Adrenal gland (tissue), 12 donors: ENCODE data around the gene MAN1A1. TPM values are rescaled to one million over a fixed set of nuclear protein-coding genes. Genes with fewer than 3 reads are reported as not detected.

Source experiments
- DNase-seq, 7 donors: peaks; one replicate each; pipeline ENCODE4 v3.0.0-alpha.2; 2019 to 2020
- H3K27ac ChIP-seq, 5 donors: fragments of 200-600 bp; sonication (generic) in 4 of 5; 1 replicate in 3 of 5; 2 replicates in 2 of 5; pipeline versions ENCODE4 v1.5.1 to v1.8.0; 2016 to 2020; ENCODE audit warnings: mild to moderate bottlenecking in 1 of 5
- H3K27me3 ChIP-seq: fragments of 200-600 bp; 2 replicates; pipeline ENCODE4 v1.8.0; 2021
- H3K36me3 ChIP-seq, 2 donors: fragments of 200-600 bp; replicated peaks in 1 of 2; 1 replicate in 1 of 2; 2 replicates in 1 of 2; pipeline versions ENCODE4 v1.5.1 to v1.8.0; 2018 to 2022
- H3K4me1 ChIP-seq, 2 donors: fragments of 200-600 bp; replicated peaks in 1 of 2; 1 replicate in 1 of 2; 2 replicates in 1 of 2; pipeline versions ENCODE4 v1.5.1 to v1.8.0; 2018 to 2021
- H3K4me3 ChIP-seq, 4 donors: fragments of 200-600 bp; sonication (generic) in 3 of 4; one replicate each; pipeline ENCODE4 v1.5.1; 2016 to 2018
- H3K9me3 ChIP-seq, 3 donors: fragments of 200-600 bp; sonication (generic) in 1 of 3; replicated peaks in 1 of 3; 1 replicate in 2 of 3; 2 replicates in 1 of 3; pipeline versions ENCODE4 v1.5.1 to v1.8.0; 2016 to 2021
- POLR2A ChIP-seq, 2 donors: fragments of 450-650 bp; IDR thresholded peaks; one replicate each; pipeline ENCODE4 v1.6.1; 2017; ENCODE audit warnings: antibody characterized with exemption in 2 of 2, mild to moderate bottlenecking in 2 of 2, moderate library complexity in 1 of 2
- WGBS, 4 donors: extraction: QIAGEN DNeasy Blood & Tissue Kit in 2 of 4; methylation state at CpG; one replicate each; pipeline versions ENCODE4 v1.1.5 to v1.1.7; 2013 to 2017; 5-methylcytosine and 5-hydroxymethylcytosine counted together
- intact Hi-C, 2 donors: fragments of 100-400 bp; cut with DNase I; formaldehyde crosslinking; loops; one replicate each; pipeline versions ENCODE4 v1.14.1 to v1.15.0; 2022 to 2023
- polyA plus RNA-seq, 3 donors: library from polyadenylated mRNA; stranded (reverse); fragments of 200-250 nt in 2 of 3; fragments of 350-450 nt in 1 of 3; fragmentation: Illumina TruSeq in 1 of 3; extraction: RNeasy Lipid Tissue Mini Kit (QIAGEN cat#74804) in 1 of 3; gene quantifications; one replicate each; pipeline ENCODE4 v1.2.3, GENCODE V29; 2013 to 2014
- total RNA-seq, 9 donors: library from RNA; depleted of rRNA in 4 of 9; stranded (reverse); fragments of >200 nt in 4 of 9; fragments of 120-200 nt in 1 of 9; fragmentation: NEBNext Ultra II Directional in 1 of 9; extraction: Animal tissue kit (Norgen Biotek cat#: 25700) in 1 of 9; gene quantifications; one replicate each; pipeline versions ENCODE4 v1.1.0 to v1.2.4, GENCODE V29; 2013 to 2023
- TF ChIP-seq, protein P1 (sequence below), 6 experiments: fragments of 450-650 bp in 4 of 6; fragments of 200-600 bp in 2 of 6; sonication (generic) in 1 of 6; IDR thresholded peaks; 1 replicate in 5 of 6; 2 replicates in 1 of 6; pipeline versions ENCODE4 v1.5.1 to v1.8.0; 2016 to 2021; ENCODE audit warnings: antibody characterized with exemption in 6 of 6, mild to moderate bottlenecking in 2 of 6, moderate library complexity in 1 of 6
- donor health status: healthy with polysubstance abuse.
- donor health status: Bipolar disorder and iron deficiency.
- donor health status: DM: yes; HTN: yes; CAD: no.
- donor health status: DM: no; HTN: no; CAD: no.
- donor health status: DM: no; HTN: no; CAD: no.
- donor health status: DM: yes; HTN: yes; CAD: no.

MAN1A1 gene
- total and polyA plus RNA-seq, 12 donors, result 11.1 to 178 (median 108) TPM

- intact Hi-C loops, result no loop called here
- no peak for DNase-seq
- H3K36me3 ChIP-seq, result peaks cover 0 to 34% of the 10 kb centered on the region in 2 donors
- H3K4me3 ChIP-seq, result no peak overlapping the region
- no peak overlapping the region for H3K27ac ChIP-seq
- TF ChIP-seq, protein P1, sequence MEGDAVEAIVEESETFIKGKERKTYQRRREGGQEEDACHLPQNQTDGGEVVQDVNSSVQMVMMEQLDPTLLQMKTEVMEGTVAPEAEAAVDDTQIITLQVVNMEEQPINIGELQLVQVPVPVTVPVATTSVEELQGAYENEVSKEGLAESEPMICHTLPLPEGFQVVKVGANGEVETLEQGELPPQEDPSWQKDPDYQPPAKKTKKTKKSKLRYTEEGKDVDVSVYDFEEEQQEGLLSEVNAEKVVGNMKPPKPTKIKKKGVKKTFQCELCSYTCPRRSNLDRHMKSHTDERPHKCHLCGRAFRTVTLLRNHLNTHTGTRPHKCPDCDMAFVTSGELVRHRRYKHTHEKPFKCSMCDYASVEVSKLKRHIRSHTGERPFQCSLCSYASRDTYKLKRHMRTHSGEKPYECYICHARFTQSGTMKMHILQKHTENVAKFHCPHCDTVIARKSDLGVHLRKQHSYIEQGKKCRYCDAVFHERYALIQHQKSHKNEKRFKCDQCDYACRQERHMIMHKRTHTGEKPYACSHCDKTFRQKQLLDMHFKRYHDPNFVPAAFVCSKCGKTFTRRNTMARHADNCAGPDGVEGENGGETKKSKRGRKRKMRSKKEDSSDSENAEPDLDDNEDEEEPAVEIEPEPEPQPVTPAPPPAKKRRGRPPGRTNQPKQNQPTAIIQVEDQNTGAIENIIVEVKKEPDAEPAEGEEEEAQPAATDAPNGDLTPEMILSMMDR (IDR thresholded peaks at IDR 0.05), result no peak
- TF ChIP-seq POLR2A (IDR thresholded peaks at IDR 0.05), result no peak
- H3K9me3 ChIP-seq, result no peaks in the 10 kb centered on the region
- H3K4me1 ChIP-seq, result peaks cover 0 to 5% of the 10 kb centered on the region in 2 donors
- no peaks in the 10 kb centered on the region for H3K27me3 ChIP-seq
- 88 to 100% (median 97%) methylated on average over 1 of the region's 1 CpG for WGBS, 4 donors
Measured at GRCh38 chr6:119201480-119201879, 148.1 kb downstream of the MAN1A1 start.

DNA sequence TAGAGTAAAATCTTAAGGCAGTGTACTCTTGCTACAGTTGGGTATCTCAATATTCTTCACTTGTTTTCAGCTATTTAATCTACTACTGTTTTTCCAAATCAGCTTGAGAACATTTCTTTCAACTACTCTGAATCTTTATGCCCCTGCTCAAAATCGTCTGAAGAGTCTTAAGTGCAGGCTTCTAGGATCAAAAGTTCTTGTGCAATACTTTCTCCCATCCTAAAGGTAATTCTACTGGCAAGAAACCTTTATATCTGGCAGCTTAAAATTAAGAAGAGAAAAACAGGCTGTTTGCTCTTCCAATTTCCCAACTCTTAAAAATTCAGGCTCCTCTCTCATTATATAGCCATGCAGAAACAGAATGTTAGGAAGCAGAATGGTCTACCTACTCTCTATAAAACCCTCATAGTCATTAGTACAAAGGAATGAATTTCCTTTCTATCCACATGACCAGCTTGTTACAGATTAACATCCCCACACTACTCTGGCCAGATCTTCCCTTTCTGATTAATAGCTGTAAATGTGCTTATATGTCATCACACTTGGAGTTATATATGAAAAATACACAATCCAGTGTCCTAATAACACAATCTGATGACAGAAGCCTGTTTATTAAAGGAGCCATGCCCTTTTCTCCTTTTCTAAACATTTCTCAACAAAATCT, 148.9 kb downstream of the MAN1A1 start:
- Histone ChIP-seq H3K27ac (no peak overlapping the region), H3K36me3 (peaks cover 0 to 37% of the 10 kb centered on the region in 2 donors), H3K4me3 (no peak overlapping the region), H3K27me3 (no peaks in the 10 kb centered on the region), H3K9me3 (no peaks in the 10 kb centered on the region), H3K4me1 (peaks cover 0 to 5% of the 10 kb centered on the region in 2 donors)
- intact Hi-C loops, result no loop called here
- TF ChIP-seq POLR2A (IDR thresholded peaks at IDR 0.05), result no peak
- TF ChIP-seq, protein P1 (IDR thresholded peaks at IDR 0.05), result no peak
- 79 to 90% (median 81%) methylated on average over 1 of the region's 1 CpG for WGBS, 4 donors
- no peak for DNase-seq

GRCh38 chr6:119197271-119197670, 152.3 kb downstream of the MAN1A1 start:
- H3K36me3 ChIP-seq, result peaks cover 0 to 18% of the 10 kb centered on the region in 2 donors
- TF ChIP-seq POLR2A (IDR thresholded peaks at IDR 0.05), result no peak
- TF ChIP-seq, protein P1 (IDR thresholded peaks at IDR 0.05), result no peak
- H3K9me3 ChIP-seq, result no peaks in the 10 kb centered on the region
- DNase-seq, result no peak
- no peak overlapping the region for H3K27ac ChIP-seq
- H3K4me1 ChIP-seq, result peaks cover 0 to 5% of the 10 kb centered on the region in 2 donors
- 96 to 99% (median 97%) methylated on average over 5 of the region's 5 CpGs for WGBS, 4 donors
- no peaks in the 10 kb centered on the region for H3K27me3 ChIP-seq
- intact Hi-C loops, result no loop called here
- H3K4me3 ChIP-seq, result no peak overlapping the region

DNA sequence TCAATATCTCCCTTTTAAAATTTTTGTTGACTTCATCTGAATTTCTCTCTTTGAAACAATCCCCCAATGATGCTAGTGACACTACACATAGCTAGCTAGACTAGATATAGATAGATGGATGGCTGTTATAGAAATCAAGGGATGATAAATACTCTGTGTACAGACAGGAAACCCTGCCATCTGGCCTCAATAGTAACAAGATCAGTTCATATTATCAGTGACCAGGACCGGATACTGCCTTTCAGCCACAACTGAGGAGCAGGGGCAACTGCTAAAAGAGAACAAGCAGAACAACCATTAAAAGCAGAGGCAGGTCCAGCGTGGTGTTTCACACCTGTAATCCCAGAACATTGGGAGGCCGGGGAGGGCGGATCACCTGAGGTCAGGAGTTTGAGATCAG, 152.8 kb downstream of the MAN1A1 start:
- Histone ChIP-seq H3K27me3 (no peaks in the 10 kb centered on the region), H3K4me3 (no peak overlapping the region), H3K4me1 (peaks cover 0 to 5% of the 10 kb centered on the region in 2 donors), H3K36me3 (peaks cover 0 to 18% of the 10 kb centered on the region in 2 donors), H3K27ac (no peak overlapping the region), H3K9me3 (no peaks in the 10 kb centered on the region)
- intact Hi-C loops, result no loop called here
- DNase-seq, result peak in 1 of 7 donors; percentile 69
- 80 to 95% (median 85%) methylated on average over 4 of the region's 4 CpGs for WGBS, 4 donors
- TF ChIP-seq, protein P1 (IDR thresholded peaks at IDR 0.05), result no peak
- TF ChIP-seq POLR2A (IDR thresholded peaks at IDR 0.05), result no peak
